Panc1 (cell line): ENCODE results near the gene MPPED2. TPM values are rescaled to one million over a fixed set of nuclear protein-coding genes. Genes with fewer than 3 reads are reported as not detected.

Experiments
- ATAC-seq: fragments of 200-7000 bp; cut with Tn5 transposase; 2 replicates; pipeline ENCODE4 v1.9.1; 2020; ENCODE audit warnings: mild to moderate bottlenecking, moderate library complexity
- BruUV-seq: library from RNA; stranded (reverse); fragments of 400-500 nt; replicated peaks from 2 replicates; lab custom pipeline; 2021; lab: Mats Ljungman, UMichigan
- CTCF ChIA-PET: fragments of 300-600 bp; sonication (Branson Sonifier 250); formaldehyde crosslinking; loops from one replicate; lab custom pipeline; 2022; ENCODE audit warnings: antibody characterized with exemption; lab: Charles Lee
- POLR2A ChIA-PET: fragments of 300-600 bp; sonication (Branson Sonifier 250); formaldehyde crosslinking; loops from one replicate; lab custom pipeline; 2022; ENCODE audit warnings: antibody characterized with exemption; lab: Charles Lee
- DNase-seq: peaks from one replicate; pipeline ENCODE4 v3.0.0-alpha.2; 2010; ENCODE audit warnings: low read depth, low spot score
- H3K27ac ChIP-seq: 2 replicates; pipeline ENCODE4 v1.5.1; 2011; ENCODE audit warnings: mild to moderate bottlenecking, low read length, inconsistent platforms
- H3K27me3 ChIP-seq: fragments of 200-500 bp; sonication (Bioruptor generic); 2 replicates; pipeline ENCODE4 v1.6.0; 2014; ENCODE audit warnings: low read length, inconsistent platforms; ENCODE audit not compliant: control insufficient read depth, insufficient read depth
- H3K36me3 ChIP-seq: fragments of 200-500 bp; sonication (Bioruptor generic); 2 replicates; pipeline ENCODE4 v1.5.1; 2014; ENCODE audit warnings: inconsistent platforms, mild to moderate bottlenecking, low read length, moderate library complexity; ENCODE audit not compliant: control insufficient read depth, insufficient read depth
- H3K4me1 ChIP-seq: 2 replicates; pipeline ENCODE4 v1.5.1; 2011; ENCODE audit warnings: inconsistent platforms, mild to moderate bottlenecking, low read length, moderate library complexity; ENCODE audit not compliant: control insufficient read depth, insufficient read depth
- H3K4me3 ChIP-seq, 2 experiments: 2 replicates each; pipeline ENCODE4 v1.5.1; 2011 to 2012; ENCODE audit warnings: low read depth in 2 of 2, low read length in 2 of 2, mild to moderate bottlenecking in 2 of 2, inconsistent platforms in 1 of 2, moderate library complexity in 1 of 2
- H3K9me3 ChIP-seq: fragments of 200-500 bp; sonication (Bioruptor generic); 2 replicates; pipeline ENCODE4 v1.5.1; 2014; ENCODE audit warnings: low read depth, mild to moderate bottlenecking, inconsistent platforms, low read length, moderate library complexity; ENCODE audit not compliant: control insufficient read depth, insufficient read depth
- CTCF ChIP-seq: fragments of 450-650 bp; IDR thresholded peaks from 2 replicates; pipeline ENCODE4 v1.5.1; 2017; ENCODE audit warnings: mild to moderate bottlenecking
- POLR2AphosphoS5 ChIP-seq: IDR thresholded peaks from 2 replicates; pipeline ENCODE4 v1.6.1; 2012; ENCODE audit warnings: mild to moderate bottlenecking, low read depth, low read length, moderate library complexity
- SIN3A ChIP-seq: IDR thresholded peaks from 2 replicates; pipeline ENCODE4 v1.6.1; 2012; ENCODE audit warnings: low read depth, mild to moderate bottlenecking, low read length, moderate library complexity, borderline replicate concordance; ENCODE audit not compliant: insufficient read depth
- TCF7L2 ChIP-seq: IDR thresholded peaks from 2 replicates; pipeline ENCODE4 v1.6.1; 2011; ENCODE audit warnings: mild to moderate bottlenecking, low read depth, low read length, inconsistent platforms
- in situ Hi-C: cut with HindIII; loops from 2 replicates; pipeline ENCODE4 v1.10.0; 2016; ENCODE audit warnings: low sequenced_read_pairs, low pct_unique_long_range_greater_than_20kb
- intact Hi-C: fragments of 100-400 bp; cut with micrococcal nuclease; formaldehyde crosslinking; loops from one replicate; pipeline ENCODE4 v1.10.0; 2022; ENCODE audit not compliant: unreplicated experiment
- total RNA-seq: library from RNA; stranded (reverse); gene quantifications from one replicate; pipeline ENCODE4 v1.2.1, GENCODE V29; 2021; ENCODE audit not compliant: unreplicated experiment
- TF ChIP-seq, protein P1 (sequence below), 2 experiments: IDR thresholded peaks; 2 replicates each; pipeline ENCODE4 v1.6.1; 2011 to 2012; ENCODE audit warnings: low read depth in 2 of 2, control low read depth in 1 of 2, low read length in 1 of 2, mild to moderate bottlenecking in 1 of 2, moderate library complexity in 1 of 2; ENCODE audit not compliant: insufficient read depth in 1 of 2

The MPPED2 gene
- total RNA-seq, 1 experiment from 2014 or later = not detected

DNA sequence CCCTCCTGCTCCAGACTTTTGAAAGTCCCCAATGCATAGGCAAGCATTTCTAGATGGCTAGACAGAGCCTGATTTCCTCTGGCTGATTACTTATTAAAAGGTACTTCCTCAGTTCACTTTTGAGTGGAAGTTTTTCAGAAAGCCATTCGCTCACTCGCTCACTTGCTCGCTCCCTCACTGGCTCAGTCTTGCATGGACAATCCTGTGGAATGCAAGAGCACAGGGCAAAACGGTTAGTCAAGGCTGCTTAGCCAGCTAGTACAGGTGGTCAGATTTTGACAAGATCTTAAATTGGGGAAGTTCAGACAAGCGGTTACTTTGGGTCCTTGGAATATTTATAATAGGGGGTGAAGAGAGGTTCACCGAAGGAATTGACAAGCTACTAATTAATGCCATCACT lies 162.3 kb downstream of the MPPED2 start:
- Histone ChIP-seq H3K27me3 (no peaks in the 10 kb centered on the region), H3K36me3 (no peaks in the 10 kb centered on the region), H3K27ac (no peak overlapping the region), H3K4me1 (no peaks in the 10 kb centered on the region), H3K4me3 (no peak overlapping the region), H3K9me3 (no peaks in the 10 kb centered on the region)
- ATAC-seq (no peak), DNase-seq (no peak)
- no peak for TF ChIP-seq TCF7L2
- TF ChIP-seq, protein P1, sequence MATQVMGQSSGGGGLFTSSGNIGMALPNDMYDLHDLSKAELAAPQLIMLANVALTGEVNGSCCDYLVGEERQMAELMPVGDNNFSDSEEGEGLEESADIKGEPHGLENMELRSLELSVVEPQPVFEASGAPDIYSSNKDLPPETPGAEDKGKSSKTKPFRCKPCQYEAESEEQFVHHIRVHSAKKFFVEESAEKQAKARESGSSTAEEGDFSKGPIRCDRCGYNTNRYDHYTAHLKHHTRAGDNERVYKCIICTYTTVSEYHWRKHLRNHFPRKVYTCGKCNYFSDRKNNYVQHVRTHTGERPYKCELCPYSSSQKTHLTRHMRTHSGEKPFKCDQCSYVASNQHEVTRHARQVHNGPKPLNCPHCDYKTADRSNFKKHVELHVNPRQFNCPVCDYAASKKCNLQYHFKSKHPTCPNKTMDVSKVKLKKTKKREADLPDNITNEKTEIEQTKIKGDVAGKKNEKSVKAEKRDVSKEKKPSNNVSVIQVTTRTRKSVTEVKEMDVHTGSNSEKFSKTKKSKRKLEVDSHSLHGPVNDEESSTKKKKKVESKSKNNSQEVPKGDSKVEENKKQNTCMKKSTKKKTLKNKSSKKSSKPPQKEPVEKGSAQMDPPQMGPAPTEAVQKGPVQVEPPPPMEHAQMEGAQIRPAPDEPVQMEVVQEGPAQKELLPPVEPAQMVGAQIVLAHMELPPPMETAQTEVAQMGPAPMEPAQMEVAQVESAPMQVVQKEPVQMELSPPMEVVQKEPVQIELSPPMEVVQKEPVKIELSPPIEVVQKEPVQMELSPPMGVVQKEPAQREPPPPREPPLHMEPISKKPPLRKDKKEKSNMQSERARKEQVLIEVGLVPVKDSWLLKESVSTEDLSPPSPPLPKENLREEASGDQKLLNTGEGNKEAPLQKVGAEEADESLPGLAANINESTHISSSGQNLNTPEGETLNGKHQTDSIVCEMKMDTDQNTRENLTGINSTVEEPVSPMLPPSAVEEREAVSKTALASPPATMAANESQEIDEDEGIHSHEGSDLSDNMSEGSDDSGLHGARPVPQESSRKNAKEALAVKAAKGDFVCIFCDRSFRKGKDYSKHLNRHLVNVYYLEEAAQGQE (IDR thresholded peaks at IDR 0.05; ENCODE audit: insufficient read depth in 1 of 2, low read depth in 2 of 2, low read length in 1 of 2) = no peak
- TF ChIP-seq SIN3A = no peak
- TF ChIP-seq CTCF = no peak
- TF ChIP-seq POLR2AphosphoS5 = no peak
- intact Hi-C loops (no loop called here), in situ Hi-C loops (no loop called here)
- ChIA-PET POLR2A (no interaction called here), CTCF (no interaction called here)
- BruUV-seq = no TSS peak

- intact Hi-C loops (no loop called here), in situ Hi-C loops (no loop called here)
- Histone ChIP-seq H3K27me3 (no peaks in the 10 kb centered on the region), H3K27ac (no peak overlapping the region), H3K36me3 (no peaks in the 10 kb centered on the region), H3K9me3 (no peaks in the 10 kb centered on the region), H3K4me1 (no peaks in the 10 kb centered on the region), H3K4me3 (no peak overlapping the region)
- ATAC-seq (no peak), DNase-seq (no peak)
- POLR2A ChIA-PET = no interaction called here
- CTCF ChIA-PET = no interaction called here
- no TSS peak for BruUV-seq
- no peak for TF ChIP-seq SIN3A
- TF ChIP-seq TCF7L2 = no peak
- no peak for TF ChIP-seq CTCF
- TF ChIP-seq, protein P1 (IDR thresholded peaks at IDR 0.05; ENCODE audit: insufficient read depth in 1 of 2, low read depth in 2 of 2, low read length in 1 of 2) = no peak
- no peak for TF ChIP-seq POLR2AphosphoS5
These were observed 162.9 kb downstream of the MPPED2 start for GRCh38 chr11:30423279-30423648.
